ENCODE results near the gene EVX1.

Gene EVX1

DNA sequence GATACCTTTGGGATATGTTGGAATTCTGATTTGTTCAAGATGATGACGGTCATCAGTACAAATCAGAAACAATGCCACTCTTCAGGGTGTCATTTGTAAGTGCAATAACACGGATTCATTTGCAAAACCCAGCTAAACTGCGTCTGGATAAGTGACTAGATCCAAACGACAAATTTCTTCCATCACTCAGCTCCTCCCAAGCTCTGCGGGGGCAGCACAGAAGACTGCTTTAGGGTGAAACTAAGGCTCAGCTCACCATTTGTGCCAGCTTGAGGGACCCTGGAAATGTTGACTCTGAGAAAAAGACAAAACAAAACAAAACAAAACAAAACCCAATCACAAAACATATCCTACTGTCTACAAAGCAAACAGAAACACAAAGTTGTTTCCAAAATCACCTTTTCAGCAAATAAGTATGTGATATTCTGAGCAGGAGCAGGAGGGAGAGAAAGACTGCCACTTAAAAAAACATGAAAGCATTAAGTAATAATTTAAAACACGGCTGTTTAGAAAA is 8.0 kb downstream of the EVX1 start:
- no peak for DNase-seq

DNA sequence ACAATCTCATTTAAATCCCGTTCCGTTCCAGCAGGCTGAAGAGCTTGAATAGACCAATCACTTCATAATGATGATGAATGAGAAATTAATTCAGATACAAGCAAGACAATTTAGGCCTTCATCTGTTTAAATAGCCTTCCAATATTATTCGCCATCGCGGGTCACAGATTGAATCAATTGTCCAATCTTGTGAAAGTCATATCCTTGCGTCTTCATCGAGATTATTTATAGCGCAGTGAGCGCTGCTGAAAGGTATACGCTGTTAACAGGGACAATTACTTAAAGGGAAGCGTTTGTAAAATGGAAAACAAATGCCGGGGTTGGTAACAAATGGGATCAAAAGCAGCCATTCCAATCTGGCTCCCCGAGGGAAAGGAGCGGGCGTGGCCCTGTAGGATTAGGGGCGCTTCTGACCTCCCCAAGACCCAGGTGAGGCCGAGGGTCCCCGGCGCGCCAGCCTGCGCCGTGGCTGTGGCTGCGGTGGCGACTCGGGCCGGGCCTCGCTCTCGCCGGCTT is 8.6 kb downstream of the EVX1 start:
- no peak for DNase-seq

DNA sequence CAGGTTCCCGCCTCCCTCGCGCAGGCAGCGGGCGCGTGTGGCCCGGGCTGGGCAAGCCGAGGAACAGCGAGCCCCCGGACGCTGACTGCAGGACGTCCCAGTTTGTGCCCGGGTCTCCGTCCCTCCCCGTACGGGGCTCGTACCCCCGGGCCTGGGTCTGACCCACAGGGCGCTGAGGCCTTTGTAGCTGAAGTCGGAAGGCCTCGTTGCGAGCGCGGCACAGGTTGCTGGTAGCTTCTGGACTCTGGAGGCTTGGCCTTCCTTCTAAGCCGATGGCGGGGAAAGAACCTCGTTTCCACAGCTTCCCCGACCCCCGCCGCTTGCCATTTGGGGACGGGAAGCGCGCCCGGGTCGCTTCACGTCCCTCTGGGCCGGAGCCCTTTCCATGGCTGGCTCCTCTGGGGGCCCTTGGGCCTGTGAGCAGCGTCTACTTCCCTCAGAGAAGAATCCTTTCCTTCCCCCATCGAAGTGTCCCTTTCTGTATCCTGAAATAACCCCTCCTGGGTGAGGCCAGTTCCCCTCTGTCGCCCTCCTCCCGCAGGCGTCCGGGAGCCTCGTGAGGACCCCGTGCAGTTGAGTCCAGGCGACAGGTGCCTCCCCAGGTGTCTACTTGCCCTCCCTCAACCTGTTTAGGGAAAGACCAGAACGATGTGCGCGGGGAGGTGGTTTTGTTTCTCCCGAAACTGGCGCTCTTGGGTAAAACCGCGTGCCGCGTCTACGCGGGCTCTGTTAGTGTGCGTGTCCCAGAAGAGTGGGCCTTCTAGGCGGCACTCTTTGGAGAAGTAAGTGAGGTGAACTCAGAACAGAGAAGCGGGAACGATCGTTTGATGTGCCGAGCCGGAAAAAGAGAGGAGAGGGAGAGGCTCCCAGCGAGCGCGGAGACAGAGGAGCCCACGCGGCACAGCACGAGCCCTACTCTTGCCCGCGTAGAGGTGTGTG is 9.3 kb downstream of the EVX1 start:
- DNase-seq = no peak

DNA sequence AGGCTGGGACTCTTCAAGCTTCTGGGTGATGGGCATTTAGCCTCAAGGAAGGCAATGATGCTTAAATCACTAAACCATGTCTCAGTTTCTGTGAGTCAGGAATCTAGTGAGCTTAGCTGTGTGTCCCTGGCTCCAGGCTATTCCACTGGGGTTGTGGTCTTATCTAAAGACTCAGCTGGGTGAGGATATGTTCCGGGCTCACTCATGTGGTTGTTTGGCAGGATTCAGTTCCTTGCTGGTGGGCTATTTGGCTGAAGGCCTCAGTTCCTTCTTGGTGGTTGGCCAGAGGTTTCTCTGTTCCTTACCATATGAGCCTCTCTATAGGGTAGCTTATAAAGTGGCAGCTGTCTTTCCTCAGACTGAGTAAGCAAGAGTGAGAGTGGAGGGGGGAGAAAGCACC is 12.0 kb downstream of the EVX1 start:
- DNase-seq = no peak

DNA sequence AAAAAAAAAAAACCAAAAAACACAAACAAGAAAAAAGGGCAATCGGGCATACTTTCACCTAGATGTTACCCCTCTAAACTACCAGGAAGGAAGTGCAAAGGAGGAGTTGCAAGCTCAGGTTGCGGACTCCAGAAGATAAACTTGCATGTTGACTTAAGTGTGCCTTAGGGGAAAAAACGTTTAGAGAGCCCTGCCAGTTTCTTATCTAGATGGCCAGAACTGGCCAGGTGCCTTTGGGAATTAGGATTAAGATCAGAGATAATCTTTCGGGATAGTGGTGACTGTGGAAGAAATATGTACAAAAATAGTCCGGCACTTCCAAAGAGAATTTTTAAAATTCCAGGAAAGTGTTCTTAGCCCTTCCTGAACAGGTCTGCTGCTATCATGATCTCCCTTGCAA is 17.6 kb downstream of the EVX1 start:
- no peak for DNase-seq

DNA sequence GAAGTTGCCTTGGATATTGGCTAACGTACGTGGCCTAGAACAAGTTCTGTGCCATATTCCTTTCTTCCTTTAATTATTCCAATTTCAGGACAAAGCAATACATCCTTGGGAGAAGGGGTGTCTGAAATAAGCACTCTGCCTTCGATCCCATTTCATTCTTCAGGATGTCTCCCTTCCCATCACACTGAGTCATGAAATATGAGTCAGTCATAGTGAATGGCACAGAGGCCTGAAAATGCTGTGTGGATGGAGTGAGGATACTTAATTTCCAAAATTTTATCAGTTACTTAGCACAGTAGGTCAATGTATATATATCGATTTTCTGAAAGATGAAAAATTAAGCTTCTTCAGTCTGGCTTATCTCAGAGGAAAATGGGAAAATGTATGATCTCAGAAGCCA is 19.5 kb downstream of the EVX1 start:
- no peak for DNase-seq

DNA sequence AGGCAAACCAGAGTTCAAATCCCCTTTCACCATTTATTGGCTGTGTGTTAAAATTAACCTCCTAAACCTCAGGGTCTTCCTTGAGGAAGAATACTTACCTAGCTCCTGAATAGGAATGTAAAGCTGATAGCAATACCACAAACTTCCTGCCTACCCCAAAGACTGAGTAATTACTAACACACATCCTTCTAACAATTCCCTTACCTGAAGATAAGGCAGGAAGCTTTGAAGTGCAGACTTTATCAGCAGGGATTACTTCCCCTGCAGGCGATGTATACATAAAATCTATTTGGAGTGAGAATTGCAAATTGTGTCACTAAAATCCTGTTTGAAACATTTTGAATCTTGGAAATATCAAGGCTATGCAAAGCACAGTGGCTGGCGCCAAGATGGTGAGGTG is 21.2 kb downstream of the EVX1 start:
- no peak for DNase-seq

DNA sequence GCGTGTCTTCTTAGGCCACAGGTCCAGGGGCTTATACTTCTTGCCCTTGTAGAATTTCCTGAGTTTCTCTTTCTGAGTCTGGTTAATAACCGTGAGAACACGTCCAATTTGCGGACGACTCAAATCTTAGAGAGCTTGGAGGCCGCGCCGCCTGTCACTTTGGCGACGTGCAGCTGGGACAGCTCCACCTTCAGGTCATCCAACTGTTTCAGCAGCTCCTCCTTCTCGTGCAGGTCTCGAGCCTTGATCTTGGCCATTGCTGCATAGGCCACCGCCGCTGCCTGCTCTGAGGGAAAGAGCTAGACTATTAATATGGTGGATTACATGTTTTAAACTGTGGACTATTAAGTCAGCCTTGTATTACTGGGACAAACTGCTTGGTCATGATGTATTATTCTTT is 26.9 kb downstream of the EVX1 start:
- DNase-seq = no peak

DNA sequence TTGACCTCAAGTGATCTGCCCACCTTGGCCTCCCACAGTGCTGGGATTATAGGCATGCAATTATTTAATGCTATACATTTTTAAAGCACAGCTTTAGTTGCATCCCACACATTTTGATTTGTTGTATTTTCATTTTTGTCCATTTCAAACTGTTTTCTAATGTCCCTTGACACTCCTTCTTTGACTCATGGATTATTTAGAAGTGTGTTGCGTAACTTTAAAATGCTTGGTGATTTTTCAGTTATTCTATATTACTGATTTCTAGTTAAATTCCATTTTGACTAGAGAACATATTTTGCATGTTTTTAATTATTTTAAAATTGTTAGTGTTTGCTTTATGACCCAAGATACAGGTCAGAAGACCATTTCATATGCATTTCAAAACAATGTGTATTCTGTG is 28.8 kb downstream of the EVX1 start:
- DNase-seq = no peak

DNA sequence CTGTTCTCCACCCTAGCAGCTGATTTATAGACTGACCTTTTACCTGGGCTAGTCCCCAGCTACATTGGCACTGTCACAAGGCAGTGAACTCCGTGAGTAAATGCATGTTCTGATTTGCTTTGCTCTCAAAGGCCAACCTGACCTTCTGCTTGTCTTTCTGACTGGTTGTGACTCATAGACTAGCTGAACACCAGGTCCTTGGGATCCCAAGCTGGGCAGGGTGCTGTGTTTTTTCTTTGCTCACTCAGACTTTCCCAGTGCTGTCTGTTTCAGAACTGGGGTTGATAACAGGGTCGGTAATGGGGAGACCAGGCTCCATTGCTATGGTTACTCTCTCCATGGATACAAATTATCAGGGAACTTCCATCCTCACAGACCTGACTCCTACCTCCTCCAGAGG is 35.0 kb downstream of the EVX1 start:
- DNase-seq = no peak

DNA sequence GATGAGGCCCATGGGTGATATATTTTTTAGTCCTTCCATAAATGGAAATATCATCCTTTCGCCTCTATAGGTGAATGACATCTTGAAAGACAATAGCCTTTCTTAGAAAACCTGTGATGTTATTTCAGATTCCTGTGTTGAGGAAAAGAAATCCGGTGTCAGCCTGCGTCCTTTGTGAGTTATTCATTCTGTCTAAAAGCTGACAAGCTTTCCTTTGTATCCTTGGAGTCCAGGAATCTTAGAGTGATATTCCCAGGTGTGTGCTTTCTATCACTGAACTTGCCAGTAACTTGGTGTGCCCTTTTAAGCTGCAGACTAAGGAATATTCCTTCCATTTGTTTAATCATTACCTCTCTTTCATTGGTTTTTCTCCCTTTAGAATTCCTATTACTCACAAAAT is 41.0 kb downstream of the EVX1 start:
- DNase-seq = no peak

DNA sequence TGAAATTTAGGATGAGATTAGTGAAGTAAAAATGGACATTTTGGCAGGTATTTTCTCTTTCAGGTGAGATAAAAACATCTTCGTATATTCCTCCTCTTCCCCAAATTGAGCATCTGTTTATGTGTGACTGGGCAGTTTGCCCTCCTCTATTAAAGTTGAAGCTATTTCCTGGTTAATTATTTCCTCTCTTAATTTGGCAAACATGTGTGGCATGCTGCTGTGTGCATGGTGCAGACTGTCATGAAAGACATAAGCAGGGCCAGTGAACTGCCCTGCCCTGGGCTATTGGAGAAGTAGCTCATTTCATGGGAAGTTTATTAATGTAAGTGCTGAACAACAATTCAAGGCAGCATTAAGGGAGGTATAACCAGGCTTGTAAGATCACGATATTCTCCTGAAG is 52.6 kb downstream of the EVX1 start:
- DNase-seq = peak; percentile 54

DNA sequence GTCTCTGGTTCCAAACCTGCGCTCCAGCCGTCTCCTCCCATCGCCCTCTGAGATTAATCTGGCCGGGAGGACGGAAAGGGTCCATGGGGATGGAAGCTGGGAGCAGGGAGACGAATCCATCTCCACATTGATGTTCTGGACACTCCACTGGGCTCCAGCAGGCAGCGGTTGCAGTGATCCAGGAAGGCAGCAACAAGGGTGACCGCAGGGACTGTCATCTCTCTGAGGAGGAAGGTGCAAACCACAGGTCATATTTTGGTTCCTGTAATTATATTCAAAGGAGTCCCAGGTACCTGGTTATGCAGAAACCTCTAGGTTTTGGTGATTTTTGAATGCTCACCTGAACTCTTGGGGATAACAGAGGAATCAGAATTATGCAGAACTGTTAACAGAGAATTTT is 54.8 kb downstream of the EVX1 start:
- no peak for DNase-seq

Measured in NCI-H1105 (cell line).